A549 (cell line): Measurements from ENCODE around the gene PLD5. TPM values are rescaled to one million over a fixed set of nuclear protein-coding genes. Genes with fewer than 3 reads are reported as not detected.

ENCODE experiments used
- ATAC-seq, 2 experiments: fragments of 200-7000 bp in 1 of 2; fragments of >200 bp in 1 of 2; cut with Nextera tagmentation in 1 of 2; cut with Tn5 transposase in 1 of 2; 3 replicates each; pipeline versions ENCODE4 v1.8.0 to v1.9.1; 2018 to 2020; ENCODE audit warnings: mild to moderate bottlenecking in 1 of 2, moderate library complexity in 1 of 2
- CTCF ChIA-PET: fragments of 300-600 bp; sonication (Branson Sonifier 250); formaldehyde crosslinking; extraction: SDS; loops from one replicate; lab custom pipeline; 2021; ENCODE audit warnings: antibody characterized with exemption, inconsistent platforms; lab: Yijun Ruan, JAX
- POLR2A ChIA-PET: fragments of 350-600 bp; formaldehyde crosslinking; extraction: SDS; loops from one replicate; lab custom pipeline; 2021; ENCODE audit warnings: antibody characterized with exemption, inconsistent platforms; lab: Yijun Ruan, JAX
- DNase-seq, 2 experiments: peaks; one replicate each; pipeline versions ENCODE4 v3.0.0 to v3.0.0-alpha.2; 2011 to 2016; ENCODE audit warnings: low read depth in 1 of 2, low spot score in 1 of 2
- FAIRE-seq: peaks from 2 replicates; lab custom pipeline; 2011; peaks lifted over from hg19 to GRCh38; lab: Jason Lieb, UNC
- H3K27ac ChIP-seq, 2 experiments: fragments of >200 bp; sonication (Bioruptor Twin); formaldehyde crosslinking; 3 replicates each; pipeline ENCODE4 v1.5.1; 2016 to 2017
- H3K4me1 ChIP-seq: fragments of >200 bp; sonication (Bioruptor Twin); formaldehyde crosslinking; 3 replicates; pipeline ENCODE4 v1.6.1; 2016
- H3K4me2 ChIP-seq: fragments of >200 bp; sonication (Bioruptor Twin); formaldehyde crosslinking; 3 replicates; pipeline ENCODE4 v1.6.1; 2016
- H3K4me3 ChIP-seq: fragments of >200 bp; sonication (Bioruptor Twin); formaldehyde crosslinking; 3 replicates; pipeline ENCODE4 v1.5.1; 2016
- H3K9me3 ChIP-seq: fragments of >200 bp; sonication (Bioruptor Twin); formaldehyde crosslinking; 3 replicates; pipeline ENCODE4 v1.6.1; 2016
- ATOH8 ChIP-seq: fragments of 250-450 bp; sonication (Bioruptor Pico); IDR thresholded peaks from 2 replicates; pipeline ENCODE4 v1.5.0; 2020; ENCODE audit warnings: low read depth, mild to moderate bottlenecking, moderate library complexity
- BCL3 ChIP-seq: fragments of >200 bp; sonication (Bioruptor Twin); formaldehyde crosslinking; IDR thresholded peaks from 3 replicates; pipeline ENCODE4 v1.6.1; 2016
- CHD2 ChIP-seq: fragments of 150-350 bp; IDR thresholded peaks from 2 replicates; pipeline ENCODE4 v1.6.1; 2014; ENCODE audit warnings: low read length; ENCODE audit not compliant: partially characterized antibody
- CHD4 ChIP-seq: fragments of 200-600 bp; sonication (generic); IDR thresholded peaks from 2 replicates; pipeline ENCODE4 v1.6.1; 2016; ENCODE audit warnings: antibody characterized with exemption, mild to moderate bottlenecking, borderline replicate concordance
- CTCF ChIP-seq: fragments of >200 bp; sonication (Bioruptor Twin); formaldehyde crosslinking; IDR thresholded peaks from 3 replicates; pipeline ENCODE4 v1.5.1; 2016
- E2F6 ChIP-seq: IDR thresholded peaks from 2 replicates; pipeline ENCODE4 v1.6.1; 2012; ENCODE audit warnings: low read depth, borderline replicate concordance
- EHF ChIP-seq: fragments of 250-450 bp; sonication (Bioruptor Pico); IDR thresholded peaks from 2 replicates; pipeline ENCODE4 v1.5.0; 2020; ENCODE audit warnings: mild to moderate bottlenecking
- EHMT2 ChIP-seq: fragments of 200-600 bp; sonication (generic); IDR thresholded peaks from 2 replicates; pipeline ENCODE4 v1.6.1; 2016; ENCODE audit warnings: antibody characterized with exemption, low read depth, mild to moderate bottlenecking, moderate library complexity
- FOSL2 ChIP-seq, 2 experiments: fragments of 450-650 bp in 1 of 2; fragments of >200 bp in 1 of 2; sonication (Bioruptor Twin) in 1 of 2; formaldehyde crosslinking; IDR thresholded peaks; 2 replicates each; pipeline versions ENCODE4 v1.5.0 to v1.6.1; 2016 to 2020; ENCODE audit warnings: mild to moderate bottlenecking in 1 of 2, moderate library complexity in 1 of 2
- GATA3 ChIP-seq: IDR thresholded peaks from 2 replicates; pipeline ENCODE4 v1.6.1; 2012; ENCODE audit warnings: borderline replicate concordance
- HDAC2 ChIP-seq: fragments of 200-600 bp; sonication (generic); IDR thresholded peaks from 2 replicates; pipeline ENCODE4 v1.6.1; 2016
- HMGXB4 ChIP-seq: fragments of 250-450 bp; sonication (Bioruptor Pico); IDR thresholded peaks from 2 replicates; pipeline ENCODE4 v1.5.0; 2021; ENCODE audit warnings: mild to moderate bottlenecking, moderate library complexity, borderline replicate concordance
- HOXA7 ChIP-seq: fragments of 250-450 bp; sonication (Bioruptor Pico); IDR thresholded peaks from 2 replicates; pipeline ENCODE4 v1.5.0; 2020; ENCODE audit warnings: mild to moderate bottlenecking, moderate library complexity
- HOXB13 ChIP-seq: fragments of 250-450 bp; sonication (Bioruptor Pico); IDR thresholded peaks from 2 replicates; pipeline ENCODE4 v1.5.0; 2020; ENCODE audit warnings: low read depth, mild to moderate bottlenecking, moderate library complexity
- JUNB ChIP-seq: fragments of >200 bp; sonication (Bioruptor Twin); formaldehyde crosslinking; IDR thresholded peaks from 2 replicates; pipeline ENCODE4 v1.6.1; 2016
- KDM1A ChIP-seq: fragments of 200-600 bp; sonication (generic); IDR thresholded peaks from 2 replicates; pipeline ENCODE4 v1.6.1; 2016; ENCODE audit warnings: low read depth, mild to moderate bottlenecking
- MAFK ChIP-seq: fragments of 450-650 bp; IDR thresholded peaks from 2 replicates; pipeline ENCODE4 v1.6.1; 2014; ENCODE audit not compliant: partially characterized antibody
- MAZ ChIP-seq: fragments of 150-350 bp; IDR thresholded peaks from 2 replicates; pipeline ENCODE4 v1.6.1; 2014; ENCODE audit warnings: antibody characterized with exemption, low read depth, low read length, borderline replicate concordance
- PBX3 ChIP-seq: IDR thresholded peaks from 2 replicates; pipeline ENCODE4 v1.6.1; 2012
- PHF8 ChIP-seq: fragments of 200-600 bp; sonication (generic); IDR thresholded peaks from 2 replicates; pipeline ENCODE4 v1.6.1; 2016; ENCODE audit warnings: low read depth, mild to moderate bottlenecking, antibody characterized with exemption, moderate library complexity, borderline replicate concordance
- POLR2A ChIP-seq: IDR thresholded peaks from 2 replicates; pipeline ENCODE4 v1.6.1; 2012; ENCODE audit warnings: mild to moderate bottlenecking, low read length
- RCOR1 ChIP-seq: fragments of 150-350 bp; IDR thresholded peaks from 2 replicates; pipeline ENCODE4 v1.6.1; 2014; ENCODE audit warnings: antibody characterized with exemption, low read length, low read depth
- RFX5 ChIP-seq: fragments of 450-650 bp; IDR thresholded peaks from 2 replicates; pipeline ENCODE4 v1.7.1; 2014; ENCODE audit warnings: antibody characterized with exemption, mild to moderate bottlenecking, moderate library complexity
- RNF2 ChIP-seq: fragments of 200-600 bp; sonication (generic); IDR thresholded peaks from 2 replicates; pipeline ENCODE4 v1.6.1; 2016; ENCODE audit warnings: low read depth, mild to moderate bottlenecking, antibody characterized with exemption, moderate library complexity, borderline replicate concordance
- SREBF2 ChIP-seq: fragments of 450-650 bp; IDR thresholded peaks from 2 replicates; pipeline ENCODE4 v1.6.1; 2014; ENCODE audit warnings: mild to moderate bottlenecking, moderate library complexity
- TFCP2L1 ChIP-seq: fragments of 250-450 bp; sonication (Bioruptor Pico); IDR thresholded peaks from 2 replicates; pipeline ENCODE4 v1.5.0; 2021; ENCODE audit warnings: mild to moderate bottlenecking
- TP53 ChIP-seq: fragments of 250-450 bp; sonication (Bioruptor Pico); IDR thresholded peaks from 2 replicates; pipeline ENCODE4 v1.5.0; 2021; ENCODE audit warnings: mild to moderate bottlenecking, moderate library complexity
- ZC3H11A ChIP-seq: fragments of 450-650 bp; IDR thresholded peaks from 2 replicates; pipeline ENCODE4 v1.6.1; 2014; ENCODE audit warnings: antibody characterized with exemption, mild to moderate bottlenecking
- ZFP36 ChIP-seq: fragments of 450-650 bp; IDR thresholded peaks from 2 replicates; pipeline ENCODE4 v1.6.1; 2014; ENCODE audit warnings: borderline replicate concordance; ENCODE audit not compliant: partially characterized antibody
- ZNF302 ChIP-seq: fragments of 250-450 bp; sonication (Bioruptor Pico); IDR thresholded peaks from 2 replicates; pipeline ENCODE4 v1.9.0; 2021; ENCODE audit warnings: inconsistent platforms, mild to moderate bottlenecking, moderate library complexity
- WGBS: methylation state at CpG from one replicate; pipeline ENCODE4 v1.1.6; 2017; ENCODE audit errors: missing lambda C conversion rate; 5-methylcytosine and 5-hydroxymethylcytosine counted together
- polyA plus RNA-seq, 4 experiments: library from polyadenylated mRNA; depleted of rRNA in 3 of 4; stranded (reverse); fragments of >200 nt; fragmentation: RNase III in 1 of 4; extraction: RNeasy Plus Mini Kit Qiagen cat#74134 plus additional on column Dnase treatment in 1 of 4; gene quantifications; 2 replicates in 3 of 4; 3 replicates in 1 of 4; pipeline ENCODE4 v1.2.3, GENCODE V29; 2011 to 2017

PLD5 gene
- polyA plus RNA-seq, 2 of the 4 experiments (the other 2 are of a cell fraction), result 1.5 to 1.7 TPM

GRCh38 chr1:242139986-242140385 is 384.5 kb downstream of the PLD5 start:
- CTCF ChIA-PET, result no interaction called here
- H3K27ac ChIP-seq, result no peak overlapping the region
- TF ChIP-seq TFCP2L1 (CRISPR knock-in tag) (no peak), MAZ (no peak), ZNF302 (CRISPR knock-in tag) (no peak), GATA3 (no peak), BCL3 (no peak), CHD4 (no peak), E2F6 (no peak), ZFP36 (no peak), PHF8 (no peak), ZC3H11A (no peak), CTCF (no peak), HOXB13 (CRISPR knock-in tag) (no peak), SREBF2 (no peak), KDM1A (no peak), MAFK (no peak), HOXA7 (CRISPR knock-in tag) (no peak), ATOH8 (CRISPR knock-in tag) (no peak), TP53 (CRISPR knock-in tag) (no peak), FOSL2 (IDR thresholded peaks at IDR 0.05) (no peak), FOSL2 (CRISPR knock-in tag; IDR thresholded peaks at IDR 0.05) (no peak), RCOR1 (no peak)
- H3K4me2 ChIP-seq, result no peak overlapping the region
- FAIRE-seq, result no peak
- H3K9me3 ChIP-seq, result no peaks in the 10 kb centered on the region
- WGBS, result 65% methylated on average over 4 of the region's 4 CpGs
- ATAC-seq, result no peak
- H3K4me1 ChIP-seq, result no peaks in the 10 kb centered on the region
- H3K4me3 ChIP-seq, result no peak overlapping the region
- DNase-seq, result no peak
- POLR2A ChIA-PET, result interaction anchor here (0.5 kb wide), 1 partner anchor 21 kb away, joined by 3 read pairs; no protein-coding TSS in a partner anchor

GRCh38 chr1:242139442-242139841 is 385.1 kb downstream of the PLD5 start:
- peak; percentile 24 to 45; a peak in 2 of 6 replicates for ATAC-seq
- POLR2A ChIA-PET, result no interaction called here
- no peak for TF ChIP-seq CHD2
- TF ChIP-seq RFX5, result no peak
- TF ChIP-seq EHF (CRISPR knock-in tag), result no peak
- no peak for TF ChIP-seq POLR2A
- no peak for TF ChIP-seq PHF8
- no peak for TF ChIP-seq TFCP2L1 (CRISPR knock-in tag)
- TF ChIP-seq FOSL2 (IDR thresholded peaks at IDR 0.05), result no peak
- TF ChIP-seq FOSL2 (CRISPR knock-in tag; IDR thresholded peaks at IDR 0.05), result no peak
- no peak for TF ChIP-seq CHD4
- TF ChIP-seq HDAC2, result no peak
- TF ChIP-seq HMGXB4 (CRISPR knock-in tag), result no peak
- no peak for TF ChIP-seq JUNB
- TF ChIP-seq RNF2, result no peak
- TF ChIP-seq PBX3, result no peak
- no peak for TF ChIP-seq EHMT2
- TF ChIP-seq ZNF302 (CRISPR knock-in tag), result no peak
- no peak for TF ChIP-seq MAFK

More at GRCh38 chr1:242139442-242139841, 385.1 kb downstream of the PLD5 start:
- no peak for FAIRE-seq
- Histone ChIP-seq H3K27ac (no peak overlapping the region), H3K4me3 (no peak overlapping the region), H3K4me1 (no peaks in the 10 kb centered on the region), H3K4me2 (no peak overlapping the region), H3K9me3 (no peaks in the 10 kb centered on the region)
- 62% methylated on average over 6 of the region's 6 CpGs for WGBS
- no peak for DNase-seq
- CTCF ChIA-PET, result no interaction called here
